HL-60 (cell line): ENCODE measurements around the gene BSN.
A peak's percentile ranks its signal among the peaks of the same experiment; 100 is the strongest.

Experiments used
- POLR2AphosphoS5 ChIP-seq: IDR thresholded peaks from 2 replicates; pipeline ENCODE4 v1.6.1; 2012; ENCODE audit warnings: low read depth
- REST ChIP-seq: IDR thresholded peaks from 2 replicates; pipeline ENCODE4 v1.6.1; 2012; ENCODE audit warnings: low read depth; ENCODE audit not compliant: insufficient replicate concordance
- SPI1 ChIP-seq: IDR thresholded peaks from 2 replicates; pipeline ENCODE4 v1.6.1; 2012; ENCODE audit warnings: low read depth, mild to moderate bottlenecking, borderline replicate concordance
- TF ChIP-seq, protein P1 (sequence below): IDR thresholded peaks from one replicate; pipeline ENCODE4 v1.5.1; 2011; ENCODE audit warnings: low read length, control low read depth, inconsistent platforms; ENCODE audit not compliant: insufficient read depth

DNA sequence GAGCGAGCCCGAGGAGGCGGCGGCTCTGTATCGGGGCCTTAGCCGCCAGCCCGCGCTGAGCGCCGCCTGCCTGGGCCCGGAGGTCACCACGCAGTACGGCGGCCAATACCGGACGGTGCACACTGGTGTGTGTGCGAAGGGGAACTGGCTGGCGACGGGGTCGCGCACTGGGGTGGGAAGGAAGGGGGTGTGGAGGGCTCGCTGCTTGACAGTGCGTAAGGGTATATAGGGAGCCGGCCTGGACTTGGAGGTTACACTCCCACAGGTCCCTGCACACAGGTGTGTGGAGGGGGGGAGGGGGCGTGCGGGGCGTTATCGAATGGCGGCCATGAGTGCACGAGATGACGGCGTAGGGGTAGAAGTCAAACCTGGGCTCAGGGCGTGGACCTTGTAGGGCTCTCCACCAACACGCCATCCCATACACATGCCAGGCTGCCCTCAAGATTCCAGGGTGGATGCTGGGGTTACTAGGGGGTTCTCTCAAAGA lies 120.3 kb downstream of the BSN start:
- TF ChIP-seq, protein P1, sequence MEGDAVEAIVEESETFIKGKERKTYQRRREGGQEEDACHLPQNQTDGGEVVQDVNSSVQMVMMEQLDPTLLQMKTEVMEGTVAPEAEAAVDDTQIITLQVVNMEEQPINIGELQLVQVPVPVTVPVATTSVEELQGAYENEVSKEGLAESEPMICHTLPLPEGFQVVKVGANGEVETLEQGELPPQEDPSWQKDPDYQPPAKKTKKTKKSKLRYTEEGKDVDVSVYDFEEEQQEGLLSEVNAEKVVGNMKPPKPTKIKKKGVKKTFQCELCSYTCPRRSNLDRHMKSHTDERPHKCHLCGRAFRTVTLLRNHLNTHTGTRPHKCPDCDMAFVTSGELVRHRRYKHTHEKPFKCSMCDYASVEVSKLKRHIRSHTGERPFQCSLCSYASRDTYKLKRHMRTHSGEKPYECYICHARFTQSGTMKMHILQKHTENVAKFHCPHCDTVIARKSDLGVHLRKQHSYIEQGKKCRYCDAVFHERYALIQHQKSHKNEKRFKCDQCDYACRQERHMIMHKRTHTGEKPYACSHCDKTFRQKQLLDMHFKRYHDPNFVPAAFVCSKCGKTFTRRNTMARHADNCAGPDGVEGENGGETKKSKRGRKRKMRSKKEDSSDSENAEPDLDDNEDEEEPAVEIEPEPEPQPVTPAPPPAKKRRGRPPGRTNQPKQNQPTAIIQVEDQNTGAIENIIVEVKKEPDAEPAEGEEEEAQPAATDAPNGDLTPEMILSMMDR = no peak
- TF ChIP-seq SPI1 (peak; percentile 32; the same call in 1 of the 2 replicates), POLR2AphosphoS5 (0 out of 2 replicates have a peak, but pooled peaks have one; percentile 2), REST (no peak)
